Adrenal gland (tissue), 5 donors: ENCODE data around the gene PRKACB.

ENCODE experiments used
- CTCF ChIP-seq, 6 experiments: fragments of 450-650 bp in 4 of 6; fragments of 200-600 bp in 2 of 6; sonication (generic) in 1 of 6; IDR thresholded peaks; 1 replicate in 5 of 6; 2 replicates in 1 of 6; pipeline versions ENCODE4 v1.5.1 to v1.8.0; 2016 to 2021; ENCODE audit warnings: antibody characterized with exemption in 6 of 6, mild to moderate bottlenecking in 2 of 6, moderate library complexity in 1 of 6
- POLR2A ChIP-seq, 2 donors: fragments of 450-650 bp; IDR thresholded peaks; one replicate each; pipeline ENCODE4 v1.6.1; 2017; ENCODE audit warnings: antibody characterized with exemption in 2 of 2, mild to moderate bottlenecking in 2 of 2, moderate library complexity in 1 of 2
- donor health status: DM: no; HTN: no; CAD: no.

- TF ChIP-seq POLR2A (IDR thresholded peaks at IDR 0.05) (no peak), CTCF (IDR thresholded peaks at IDR 0.05) (no peak)
These were observed 40.7 kb upstream of the PRKACB start for GRCh38 chr1:84103197-84103992.
